ENCODE data around the gene MYCN. TPM values are rescaled to one million over a fixed set of nuclear protein-coding genes. Genes with fewer than 3 reads are reported as not detected.

MYCN gene
- total and polyA plus RNA-seq, 2 of the 8 experiments (the other 6 are each of a cell fraction or from before 2014, with no cell fraction given), result 87.8 to 137 TPM

DNA sequence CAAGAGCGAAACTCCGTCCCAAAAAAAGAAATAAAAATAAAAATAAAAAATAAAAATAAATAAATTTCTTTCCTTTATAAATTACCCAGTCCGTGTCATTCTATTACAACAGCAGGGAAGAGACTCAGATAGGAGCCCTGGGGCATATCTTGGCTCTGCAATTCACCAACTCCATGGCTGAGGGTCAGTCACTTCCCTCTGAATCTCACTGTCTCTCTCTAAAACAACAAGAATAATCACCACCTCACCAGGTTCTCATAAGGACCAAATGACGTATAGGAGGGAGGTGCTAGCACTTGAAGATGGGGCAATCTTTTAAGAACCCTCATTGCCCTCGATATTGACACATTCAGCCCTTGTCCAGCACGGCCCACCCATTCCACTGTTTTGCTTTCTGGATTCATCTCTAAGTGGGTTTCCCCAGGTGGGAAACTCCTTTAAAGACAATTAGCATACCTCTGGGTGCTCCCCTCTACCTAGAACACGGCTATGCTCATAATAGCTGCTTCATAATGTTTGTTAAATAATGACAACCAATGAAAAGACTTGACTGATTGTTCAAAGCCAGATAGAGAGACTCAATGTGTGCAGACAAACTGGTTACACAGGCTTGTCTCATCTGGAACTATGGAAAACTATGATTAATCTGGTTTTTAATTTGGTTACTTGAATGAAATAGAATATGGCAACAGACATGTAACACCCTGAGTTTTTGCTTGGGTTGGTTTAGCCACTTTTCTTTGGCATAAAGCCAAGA, 15.1 kb downstream of the MYCN start:
- H3K14ac ChIP-seq (ENCODE audit: insufficient read length), result no peak overlapping the region
- no peaks in the 10 kb centered on the region for H4K20me1 ChIP-seq (replicated peaks in 1 of 2; ENCODE audit: control insufficient read depth in 1 of 2, insufficient read depth in 2 of 2, low read length in 2 of 2)
- H3K4me1 ChIP-seq (replicated peaks in 1 of 4; ENCODE audit: control insufficient read depth in 3 of 4, insufficient read depth in 4 of 4, low read length in 3 of 4), result peaks cover 6 to 18% (median 11%) of the 10 kb centered on the region in 4 experiments
- H3K23me2 ChIP-seq (ENCODE audit: low read depth, low read length), result no peaks in the 10 kb centered on the region; the same call in none of the 2 replicates
- no peaks in the 10 kb centered on the region for H3K36me3 ChIP-seq (ENCODE audit: control insufficient read depth in 2 of 4, insufficient read depth in 4 of 4, low read length in 3 of 4)
- peak overlapping the region; percentile 33; the same call in 1 of the 2 replicates for H2AK5ac ChIP-seq (ENCODE audit: low read depth, low read length)
- H2BK5ac ChIP-seq (ENCODE audit: low read depth, low read length), result peak overlapping the region; percentile 27; the same call in 1 of the 2 replicates
- ChIA-PET CTCF (ENCODE audit: partially characterized antibody) (interaction anchor here (0.7 to 7.1 kb wide), 6 partner anchors 12 to 264 kb away, joined by 3 to 54 read pairs (median 4); partner anchors contain the start of gene MYCN), POLR2A (ENCODE audit: partially characterized antibody) (interaction anchor here (1.3 to 3.6 kb wide), 3 partner anchors 11 to 15 kb away, joined by 4 to 25 read pairs (median 7); partner anchors contain the start of gene MYCN)
- FAIRE-seq, result no peak
- peak overlapping the region; percentile 3 for H2BK120ac ChIP-seq (replicated peaks; ENCODE audit: low read depth, low read length)
- H4K5ac ChIP-seq (ENCODE audit: insufficient read length, low read depth, low read length), result no peak overlapping the region
- H3K27ac ChIP-seq (ENCODE audit: low read depth, low read length), result no peak overlapping the region
- no peak overlapping the region for H3K23ac ChIP-seq (ENCODE audit: insufficient read length)
- no peak overlapping the region for H3K4me3 ChIP-seq (ENCODE audit: extremely low read depth in 1 of 4, insufficient read depth in 2 of 4, low read depth in 3 of 4, low read length in 4 of 4)
- no peak overlapping the region for H2AFZ ChIP-seq (ENCODE audit: low read length)
- no peaks in the 10 kb centered on the region for H3K27me3 ChIP-seq (replicated peaks in 1 of 4; ENCODE audit: control insufficient read depth in 3 of 4, extremely low read depth in 1 of 4, insufficient read depth in 3 of 4, low read length in 3 of 4)
- no peak overlapping the region for H3K9ac ChIP-seq (replicated peaks in 1 of 4; ENCODE audit: extremely low read depth in 1 of 4, low read depth in 3 of 4, low read length in 3 of 4)
- no peak overlapping the region for H3K56ac ChIP-seq (replicated peaks; ENCODE audit: insufficient read length, low read depth, low read length)
- peak overlapping the region; percentile 93 for H2BK20ac ChIP-seq (ENCODE audit: low read length)
- no peaks in the 10 kb centered on the region for H3K9me3 ChIP-seq (ENCODE audit: insufficient read depth in 2 of 2, low read depth in 1 of 2, low read length in 1 of 2)
- no peak for DNase-seq (ENCODE audit: low read depth in 1 of 2, low spot score in 2 of 2)
- H3K4ac ChIP-seq (replicated peaks; ENCODE audit: insufficient read length, low read depth, low read length), result no peak overlapping the region
- peak overlapping the region; percentile 81; the same call in 1 of the 2 replicates for H2BK15ac ChIP-seq (ENCODE audit: low read length)
- H4K8ac ChIP-seq (ENCODE audit: extremely low read depth, insufficient read depth, low read length), result no peak overlapping the region
- no peak overlapping the region for H3K4me2 ChIP-seq (ENCODE audit: insufficient read depth in 1 of 2, low read depth in 2 of 2, low read length in 2 of 2)
- TF ChIP-seq SP4 (IDR thresholded peaks at IDR 0.05; ENCODE audit: low read length), result no peak
- TF ChIP-seq ZNF274 (IDR thresholded peaks at IDR 0.05; ENCODE audit: borderline replicate concordance, extremely low read depth, low read length), result no peak
- 87% methylated on average over 7 of the region's 7 CpGs; no CpG with 5 or more reads in 1 of the 2 experiments for WGBS, 2 experiments (ENCODE audit: extremely low coverage in 1 of 2, insufficient coverage in 1 of 2, insufficient read length in 1 of 2, insufficient replicate concordance in 2 of 2, low coverage in 1 of 2, low lambda C conversion rate in 2 of 2, missing lambda C conversion rate in 1 of 2)
- H4K91ac ChIP-seq (replicated peaks; ENCODE audit: insufficient read length, low read length), result no peak overlapping the region
- peak overlapping the region; percentile 22; the same call in 1 of the 2 replicates for H2BK12ac ChIP-seq (ENCODE audit: low read depth, low read length)
- H3K79me2 ChIP-seq (ENCODE audit: control insufficient read depth in 1 of 2, insufficient read depth in 2 of 2, low read length in 2 of 2), result no peaks in the 10 kb centered on the region
- H3K79me1 ChIP-seq (ENCODE audit: low read depth, low read length), result no peaks in the 10 kb centered on the region
- peak overlapping the region; percentile 10 for H3K18ac ChIP-seq (ENCODE audit: extremely low read depth, low read length)
